ENCODE data around the gene FBXO27.
A peak's percentile ranks its signal among the peaks of the same experiment; 100 is the strongest.
"Not testable (repeated sequence)": the region's sequence is repeated elsewhere in the genome, so short reads cannot be mapped to it uniquely, and the experiment has no call there.

Gene FBXO27

DNA sequence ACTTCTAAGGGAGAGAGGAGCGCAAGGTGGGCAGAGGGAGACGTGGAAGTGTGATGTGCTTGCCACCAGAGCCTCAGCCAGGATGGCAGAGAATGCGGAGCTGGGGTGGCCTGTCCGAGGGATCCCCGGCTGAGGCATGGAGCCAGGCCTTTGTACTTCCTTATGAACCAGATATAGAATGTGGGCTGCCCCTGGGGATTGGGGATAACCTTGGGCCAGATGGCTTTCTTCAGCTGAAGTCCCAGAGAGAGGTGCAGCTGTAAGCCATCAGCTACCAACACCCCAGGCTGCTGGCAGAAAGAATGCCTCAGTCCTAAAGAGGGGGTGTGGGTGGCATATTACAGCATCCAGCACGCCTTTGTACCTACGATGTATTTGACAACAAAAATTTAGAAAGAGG lies 31.3 kb downstream of the FBXO27 start:
- ChIA-PET POLR2A (ENCODE audit: low non-redundant PET) (no interaction called here), CTCF (interaction anchor here (0.7 kb wide), 1 partner anchor 99 kb away, joined by 9 read pairs; no protein-coding TSS in a partner anchor)
- H3K27ac ChIP-seq, result no peak overlapping the region
- DNase-seq (ENCODE audit: low spot score), result no peak
- TF ChIP-seq, protein P1, sequence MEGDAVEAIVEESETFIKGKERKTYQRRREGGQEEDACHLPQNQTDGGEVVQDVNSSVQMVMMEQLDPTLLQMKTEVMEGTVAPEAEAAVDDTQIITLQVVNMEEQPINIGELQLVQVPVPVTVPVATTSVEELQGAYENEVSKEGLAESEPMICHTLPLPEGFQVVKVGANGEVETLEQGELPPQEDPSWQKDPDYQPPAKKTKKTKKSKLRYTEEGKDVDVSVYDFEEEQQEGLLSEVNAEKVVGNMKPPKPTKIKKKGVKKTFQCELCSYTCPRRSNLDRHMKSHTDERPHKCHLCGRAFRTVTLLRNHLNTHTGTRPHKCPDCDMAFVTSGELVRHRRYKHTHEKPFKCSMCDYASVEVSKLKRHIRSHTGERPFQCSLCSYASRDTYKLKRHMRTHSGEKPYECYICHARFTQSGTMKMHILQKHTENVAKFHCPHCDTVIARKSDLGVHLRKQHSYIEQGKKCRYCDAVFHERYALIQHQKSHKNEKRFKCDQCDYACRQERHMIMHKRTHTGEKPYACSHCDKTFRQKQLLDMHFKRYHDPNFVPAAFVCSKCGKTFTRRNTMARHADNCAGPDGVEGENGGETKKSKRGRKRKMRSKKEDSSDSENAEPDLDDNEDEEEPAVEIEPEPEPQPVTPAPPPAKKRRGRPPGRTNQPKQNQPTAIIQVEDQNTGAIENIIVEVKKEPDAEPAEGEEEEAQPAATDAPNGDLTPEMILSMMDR (conservative IDR thresholded peaks at IDR 0.05; ENCODE audit: low read depth), result no peak

DNA sequence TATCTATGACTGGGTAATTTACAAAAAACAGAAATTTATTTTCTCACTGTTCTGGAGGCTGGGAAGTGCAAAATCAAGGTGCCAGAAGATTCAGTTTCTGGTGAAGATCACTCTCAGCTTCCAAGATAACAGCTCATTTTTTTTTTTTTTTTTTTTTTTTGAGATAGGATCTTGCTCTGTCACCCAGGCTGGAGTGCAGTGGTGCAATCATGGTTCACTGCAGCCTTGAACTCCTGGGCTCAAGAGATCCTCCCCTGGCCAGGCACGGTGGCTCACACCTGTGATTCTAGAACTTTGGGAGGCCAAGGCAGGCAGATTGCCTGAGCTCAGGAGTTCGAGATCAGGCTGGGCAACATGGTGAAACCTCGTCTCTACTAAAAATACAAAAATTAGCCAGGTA lies 34.8 kb downstream of the FBXO27 start:
- POLR2A ChIA-PET (ENCODE audit: low non-redundant PET); H3K27ac ChIP-seq; DNase-seq (ENCODE audit: low spot score): not testable (repeated sequence)
- CTCF ChIA-PET, result interaction anchor here (0.7 kb wide), 2 partner anchors 9 to 717 kb away, joined by 3 read pairs; no protein-coding TSS in a partner anchor

DNA sequence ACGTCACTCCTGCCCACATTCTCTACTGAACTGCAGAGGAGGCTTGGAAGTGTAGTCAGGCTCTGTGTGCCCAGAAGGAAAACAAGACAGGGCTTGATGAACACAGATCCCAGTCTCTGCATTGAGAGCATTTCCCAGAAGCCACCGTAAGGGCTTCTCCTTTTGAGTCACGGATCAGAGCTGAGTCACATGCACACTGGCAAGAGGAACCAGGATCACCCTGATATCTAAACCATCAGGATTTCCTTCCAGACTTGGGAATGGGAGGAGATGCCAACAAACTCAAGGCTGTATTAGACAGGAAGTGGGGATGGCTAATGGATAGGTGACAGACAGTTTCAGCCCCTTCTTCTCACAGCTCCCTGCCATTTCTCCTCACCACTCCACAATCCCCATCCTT lies 39.1 kb downstream of the FBXO27 start:
- peak; percentile 70 for DNase-seq (ENCODE audit: low spot score)

DNA sequence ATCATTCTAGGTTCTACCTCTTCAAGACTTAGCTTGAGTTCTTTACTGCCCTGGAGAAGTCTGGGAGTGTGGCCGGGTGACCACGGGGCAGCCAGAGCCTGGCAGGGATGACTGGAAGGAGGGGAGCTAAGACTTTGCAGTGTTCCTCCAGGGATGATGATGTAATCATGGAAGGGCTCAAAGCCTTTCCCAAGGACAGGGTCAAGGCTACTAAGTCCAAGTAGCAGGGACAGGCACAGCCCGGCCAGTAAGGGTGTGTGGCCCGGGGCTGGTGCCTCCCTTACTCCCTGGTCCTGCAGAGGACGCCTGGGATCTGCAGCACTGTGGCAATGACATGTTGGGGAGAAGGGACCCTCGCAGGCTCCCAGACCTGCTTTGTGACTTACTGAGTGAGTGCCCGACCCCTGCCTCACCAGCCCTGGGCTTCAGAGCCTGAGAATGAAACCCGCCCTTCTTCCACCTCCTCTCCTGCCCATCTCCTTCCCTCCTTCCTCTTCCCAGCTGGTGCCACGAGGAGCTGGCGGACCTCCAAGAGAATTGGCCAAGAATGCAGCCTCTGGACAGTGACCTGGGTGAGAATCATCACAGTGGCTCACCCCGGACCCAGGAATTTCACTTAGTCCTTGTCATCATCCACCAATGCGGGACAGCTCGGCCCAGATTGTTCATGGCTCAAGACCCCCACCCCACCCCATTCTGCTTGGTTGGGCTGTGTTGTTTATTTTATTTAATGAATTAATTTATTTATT lies 41.2 kb downstream of the FBXO27 start:
- POLR2A ChIA-PET (ENCODE audit: low non-redundant PET), result no interaction called here
- CTCF ChIA-PET, result interaction anchor here (0.7 kb wide), 1 partner anchor 121 kb away, joined by 4 read pairs; no protein-coding TSS in a partner anchor
- no peak for DNase-seq (ENCODE audit: low spot score)
- TF ChIP-seq, protein P1 (conservative IDR thresholded peaks at IDR 0.05; ENCODE audit: low read depth), result no peak
- no peak overlapping the region for H3K27ac ChIP-seq

More for the DNA sequence above, 39.1 kb downstream of the FBXO27 start:
- H3K27ac ChIP-seq, result peak overlapping the region; percentile 86
- CTCF ChIA-PET, result interaction anchor here (0.6 kb wide), 2 partner anchors 724 to 1600 kb away, joined by 4 read pairs; no protein-coding TSS in a partner anchor
- TF ChIP-seq, protein P1 (conservative IDR thresholded peaks at IDR 0.05; ENCODE audit: low read depth), result no peak
- POLR2A ChIA-PET (ENCODE audit: low non-redundant PET), result no interaction called here

DNA sequence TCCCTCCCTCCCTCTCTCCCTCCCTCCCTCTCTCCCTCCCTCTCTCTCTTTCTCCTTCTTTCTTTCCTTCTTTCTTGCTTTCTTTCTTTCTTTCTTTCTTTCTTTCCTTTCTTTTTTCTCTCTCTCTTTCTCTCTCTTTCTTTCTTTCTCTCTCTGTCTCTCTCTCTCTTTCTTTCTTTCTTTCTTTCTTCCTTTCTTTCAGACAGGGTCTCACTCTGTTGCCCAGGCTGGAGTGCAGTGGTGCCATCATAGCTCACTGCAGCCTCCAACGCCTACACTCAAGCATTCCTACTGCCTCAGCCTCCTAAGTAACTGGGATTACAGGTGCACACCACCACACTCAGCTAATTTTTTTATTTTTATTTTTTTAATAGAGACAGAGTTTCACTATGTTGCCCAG lies 42.7 kb downstream of the FBXO27 start:
- POLR2A ChIA-PET (ENCODE audit: low non-redundant PET); DNase-seq (ENCODE audit: low spot score); CTCF ChIA-PET; H3K27ac ChIP-seq: not testable (repeated sequence)

DNA sequence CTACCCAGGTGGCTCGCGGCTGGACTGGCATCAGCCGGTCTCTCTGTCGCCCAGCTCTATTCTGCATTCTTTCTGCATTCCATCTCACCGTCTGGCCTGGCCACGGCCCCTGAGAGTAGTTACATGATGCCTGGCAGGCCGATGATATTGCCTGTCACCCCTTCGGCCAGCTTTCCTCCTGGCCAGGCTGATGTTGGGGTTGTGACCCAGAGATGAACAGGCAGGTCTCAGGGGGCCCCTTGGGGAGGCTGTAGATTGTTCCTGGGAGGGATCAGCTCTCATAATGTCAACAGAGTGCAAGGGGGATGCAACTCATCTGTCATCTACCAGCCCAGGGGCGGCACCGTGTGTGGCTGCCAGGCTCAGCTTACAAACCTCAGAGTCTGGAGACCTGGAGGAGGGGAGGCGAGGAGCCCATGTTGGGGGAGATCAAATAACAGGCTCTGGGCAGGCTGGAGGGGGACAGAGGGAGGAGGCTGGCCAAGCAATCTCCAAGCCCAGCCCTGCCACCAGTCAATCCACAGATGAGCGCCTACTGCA lies 43.2 kb downstream of the FBXO27 start:
- peak overlapping the region; percentile 35 for H3K27ac ChIP-seq

DNA sequence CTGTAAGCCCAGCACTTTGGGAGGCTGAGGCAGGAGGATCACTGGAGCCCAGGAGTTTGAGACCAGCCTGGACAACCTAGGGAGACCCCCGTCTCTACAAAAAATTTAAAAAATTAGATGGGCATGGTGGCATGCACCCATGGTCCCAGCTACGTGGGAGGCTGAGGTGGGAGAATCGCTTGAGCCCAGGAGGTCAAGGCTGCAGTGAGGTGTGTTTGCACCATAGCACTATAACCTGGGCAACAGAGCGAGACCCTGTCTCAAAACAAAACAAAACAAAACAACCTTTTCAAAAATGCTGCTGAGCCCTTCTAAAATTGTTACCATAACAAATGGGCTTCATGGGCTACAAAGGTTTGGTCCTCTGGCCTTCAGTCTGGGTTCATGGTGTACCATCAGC lies 43.7 kb downstream of the FBXO27 start:
- DNase-seq (ENCODE audit: low spot score); CTCF ChIA-PET: not testable (repeated sequence)
- POLR2A ChIA-PET (ENCODE audit: low non-redundant PET), result interaction anchor here (0.5 kb wide), 1 partner anchor 49 kb away, joined by 3 read pairs; no protein-coding TSS in a partner anchor
- peak overlapping the region; percentile 35 for H3K27ac ChIP-seq

More for the DNA sequence above, 43.2 kb downstream of the FBXO27 start:
- POLR2A ChIA-PET (ENCODE audit: low non-redundant PET), result interaction anchor here (0.5 kb wide), 1 partner anchor 49 kb away, joined by 3 read pairs; no protein-coding TSS in a partner anchor
- CTCF ChIA-PET, result no interaction called here
- TF ChIP-seq, protein P1 (conservative IDR thresholded peaks at IDR 0.05; ENCODE audit: low read depth), result no peak
- no peak for DNase-seq (ENCODE audit: low spot score)

DNA sequence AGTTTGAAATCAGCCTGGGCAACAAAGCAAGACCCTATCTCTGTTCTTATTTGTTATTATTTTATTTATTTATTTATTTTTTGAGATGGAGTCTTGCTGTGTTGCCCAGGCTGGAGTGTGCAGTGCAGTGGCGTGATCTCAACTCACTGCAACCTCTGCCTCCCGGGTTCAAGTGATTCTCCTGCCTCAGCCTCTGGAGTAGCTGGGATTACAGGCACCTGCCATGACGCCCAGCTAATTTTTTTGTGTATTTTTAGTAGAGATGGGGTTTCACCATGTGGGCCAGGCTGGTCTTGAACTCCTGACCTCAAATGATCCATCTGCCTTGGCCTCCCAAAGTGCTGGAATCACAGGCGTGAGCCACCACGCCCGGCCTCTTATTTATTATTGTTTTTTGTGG lies 44.6 kb downstream of the FBXO27 start:
- DNase-seq (ENCODE audit: low spot score); POLR2A ChIA-PET (ENCODE audit: low non-redundant PET); CTCF ChIA-PET; H3K27ac ChIP-seq: not testable (repeated sequence)

Measured in RWPE1 (cell line).